GM21381 (cell line): ENCODE results near the gene DLX1.

ENCODE experiments used
- ATAC-seq: cut with Tn5 transposase; IDR thresholded peaks from one replicate; pipeline ENCODE4 v1.9.1; 2021; ENCODE audit warnings: mild to moderate bottlenecking, moderate library complexity; ENCODE audit not compliant: unreplicated experiment

DLX1 gene

GRCh38 chr2:172096626-172097547 lies 11.6 kb downstream of the DLX1 start:
- no peak for ATAC-seq

DNA sequence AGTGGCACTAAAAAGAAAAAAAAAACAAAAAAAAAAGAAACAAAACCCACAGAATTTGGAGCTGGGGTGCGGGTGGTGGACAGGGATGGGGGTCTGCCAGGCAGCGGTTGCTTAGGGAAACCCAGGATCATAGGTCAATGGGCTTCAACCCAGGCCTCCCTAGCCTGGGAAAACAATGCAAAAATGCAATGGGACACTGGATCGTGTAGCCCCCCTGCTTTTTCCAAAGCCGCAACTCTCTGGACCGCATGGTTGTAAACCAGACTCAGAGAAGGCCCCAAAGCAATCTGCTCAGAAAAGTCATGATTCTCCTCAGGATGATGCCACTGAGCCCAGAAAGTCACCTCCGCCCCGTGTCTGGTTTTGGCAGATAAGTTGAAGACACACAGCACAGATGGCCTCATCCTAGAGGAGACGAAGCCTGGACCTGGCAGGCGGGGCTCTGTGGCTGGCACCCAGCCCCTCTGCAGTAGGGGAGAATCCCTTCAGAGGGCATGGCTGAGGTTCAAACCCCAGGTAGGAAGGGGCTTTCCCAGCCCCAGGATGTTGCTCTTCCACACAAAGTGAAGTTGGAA lies 12.3 kb downstream of the DLX1 start:
- no peak for ATAC-seq

GRCh38 chr2:172098287-172098649 lies 13.0 kb downstream of the DLX1 start:
- ATAC-seq = no peak

DNA sequence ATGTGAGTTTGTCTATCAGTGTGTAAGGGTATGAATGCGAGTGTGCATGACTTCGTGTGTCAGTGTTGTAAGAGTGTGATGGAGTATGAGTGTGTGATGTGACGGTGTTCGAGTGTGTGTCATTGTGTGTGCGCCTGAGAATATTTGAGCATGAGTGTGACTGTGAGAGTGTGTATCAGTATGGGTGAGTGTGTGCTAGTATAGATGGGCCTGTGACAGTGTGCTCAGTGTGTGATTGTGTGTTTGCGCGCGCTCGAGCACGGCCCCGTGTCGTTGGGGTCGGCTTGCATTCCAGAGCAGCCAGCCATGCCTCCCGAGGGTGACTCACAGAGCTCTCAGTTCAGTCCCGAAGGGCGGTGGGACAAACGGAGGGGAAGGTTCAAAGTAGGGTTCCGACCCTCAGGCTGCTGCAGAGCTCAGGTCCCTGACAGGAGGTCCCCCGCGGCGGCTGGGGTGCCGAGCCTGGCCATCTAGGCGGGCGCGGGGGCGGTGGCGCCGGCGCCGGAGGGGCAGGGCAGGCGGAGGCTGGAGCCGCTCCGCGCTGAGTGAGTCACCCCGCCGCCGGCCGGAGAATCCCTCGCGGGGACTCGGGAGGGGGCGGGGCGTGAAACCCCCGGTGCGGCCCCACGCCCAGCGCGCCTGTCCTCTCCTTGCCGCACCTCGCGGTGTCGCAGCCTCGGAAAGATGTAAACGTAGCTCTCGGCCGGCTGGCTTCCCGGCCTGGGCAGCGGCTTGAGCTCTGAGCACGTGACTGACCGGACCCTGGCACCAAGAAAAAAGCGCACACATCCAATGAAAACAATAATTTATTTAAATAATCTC lies 13.6 kb downstream of the DLX1 start:
- no peak for ATAC-seq

DNA sequence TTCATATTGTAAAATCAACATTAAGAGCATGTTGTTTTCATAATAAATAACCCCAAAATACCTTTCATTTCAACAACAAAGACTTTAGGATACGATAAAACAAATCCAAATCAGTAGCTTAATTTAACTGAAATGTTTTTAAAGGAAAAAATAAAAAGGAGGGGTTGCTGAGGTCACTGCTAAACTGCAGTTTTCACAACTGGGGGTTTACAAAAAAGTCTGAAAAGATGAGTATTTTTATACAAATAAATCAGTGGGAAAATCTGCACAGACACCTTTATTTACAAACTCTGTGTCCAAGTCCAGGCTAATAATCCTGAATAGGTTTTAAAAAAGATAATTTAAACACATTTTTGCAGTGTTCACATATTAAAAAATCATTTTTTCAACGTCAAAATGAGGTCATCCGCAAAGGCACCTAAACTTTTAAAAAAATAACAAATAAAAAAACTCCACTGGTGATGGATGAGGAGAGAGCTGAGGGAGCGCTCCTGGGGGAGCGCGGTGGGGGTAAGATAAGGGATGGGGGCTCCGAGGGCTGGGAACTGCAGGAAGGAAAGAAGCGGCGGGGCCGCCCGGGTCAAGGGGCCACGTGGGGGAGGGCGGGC lies 14.3 kb downstream of the DLX1 start:
- ATAC-seq = no peak

- no peak for ATAC-seq
Measured at GRCh38 chr2:172100080-172100934, 15.0 kb downstream of the DLX1 start.

- ATAC-seq = no peak
Measured at GRCh38 chr2:172100935-172101820, 15.9 kb downstream of the DLX1 start.

- ATAC-seq = no peak
Measured at GRCh38 chr2:172101821-172102390, 16.6 kb downstream of the DLX1 start.

- ATAC-seq = peak; percentile 63
Measured at GRCh38 chr2:172102391-172103359, 17.4 kb downstream of the DLX1 start, which contains the start of gene DLX2. TSS of gene DLX2 (minus strand) at chr2:172102900. CDS start at chr2:172102538, 362 bp downstream.

GRCh38 chr2:172103471-172104272 lies 18.4 kb downstream of the DLX1 start:
- no peak for ATAC-seq

GRCh38 chr2:172105471-172106107 lies 20.3 kb downstream of the DLX1 start:
- no peak for ATAC-seq

DNA sequence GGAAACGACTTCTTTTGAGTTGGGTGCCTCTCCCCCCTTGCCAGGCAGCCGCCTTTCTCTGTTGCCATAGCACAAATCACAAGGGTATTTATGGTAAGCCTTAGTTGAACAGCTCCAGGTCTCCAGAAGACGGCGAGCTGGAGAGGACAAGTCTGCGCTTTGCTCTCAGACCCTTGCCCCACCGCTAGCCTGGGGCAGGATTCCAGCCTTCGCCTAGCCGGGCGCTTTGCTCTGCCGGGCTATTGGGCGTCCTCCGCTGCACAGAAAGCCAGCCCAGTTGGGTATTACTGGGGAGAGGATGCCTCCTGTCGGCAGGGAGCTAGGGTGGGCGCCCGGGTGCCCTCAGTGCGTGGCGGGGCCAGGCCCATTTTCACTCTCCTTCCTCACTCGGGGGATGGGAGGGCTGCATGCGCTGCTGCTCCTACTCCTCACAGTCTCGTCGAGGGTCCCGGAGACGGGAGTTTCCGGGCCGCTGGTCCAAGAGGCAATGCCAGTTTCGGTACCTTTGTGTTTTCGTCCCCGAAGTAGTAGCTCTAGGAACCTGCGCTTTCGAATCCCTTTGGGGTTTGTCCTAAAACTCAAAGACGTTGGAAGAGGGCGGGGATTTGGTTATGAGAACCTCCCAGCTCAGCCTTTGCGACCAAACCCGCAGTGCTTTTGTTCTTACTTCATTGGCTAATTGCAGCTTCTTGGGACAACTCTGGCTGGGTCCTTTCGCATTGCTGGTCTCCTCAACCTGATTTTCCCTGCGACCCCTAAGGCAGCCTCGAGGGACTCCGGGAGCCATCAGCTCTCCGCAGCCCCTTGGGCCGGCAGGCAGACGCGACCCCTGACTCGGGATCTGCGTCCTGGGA lies 21.0 kb downstream of the DLX1 start:
- no peak for ATAC-seq

DNA sequence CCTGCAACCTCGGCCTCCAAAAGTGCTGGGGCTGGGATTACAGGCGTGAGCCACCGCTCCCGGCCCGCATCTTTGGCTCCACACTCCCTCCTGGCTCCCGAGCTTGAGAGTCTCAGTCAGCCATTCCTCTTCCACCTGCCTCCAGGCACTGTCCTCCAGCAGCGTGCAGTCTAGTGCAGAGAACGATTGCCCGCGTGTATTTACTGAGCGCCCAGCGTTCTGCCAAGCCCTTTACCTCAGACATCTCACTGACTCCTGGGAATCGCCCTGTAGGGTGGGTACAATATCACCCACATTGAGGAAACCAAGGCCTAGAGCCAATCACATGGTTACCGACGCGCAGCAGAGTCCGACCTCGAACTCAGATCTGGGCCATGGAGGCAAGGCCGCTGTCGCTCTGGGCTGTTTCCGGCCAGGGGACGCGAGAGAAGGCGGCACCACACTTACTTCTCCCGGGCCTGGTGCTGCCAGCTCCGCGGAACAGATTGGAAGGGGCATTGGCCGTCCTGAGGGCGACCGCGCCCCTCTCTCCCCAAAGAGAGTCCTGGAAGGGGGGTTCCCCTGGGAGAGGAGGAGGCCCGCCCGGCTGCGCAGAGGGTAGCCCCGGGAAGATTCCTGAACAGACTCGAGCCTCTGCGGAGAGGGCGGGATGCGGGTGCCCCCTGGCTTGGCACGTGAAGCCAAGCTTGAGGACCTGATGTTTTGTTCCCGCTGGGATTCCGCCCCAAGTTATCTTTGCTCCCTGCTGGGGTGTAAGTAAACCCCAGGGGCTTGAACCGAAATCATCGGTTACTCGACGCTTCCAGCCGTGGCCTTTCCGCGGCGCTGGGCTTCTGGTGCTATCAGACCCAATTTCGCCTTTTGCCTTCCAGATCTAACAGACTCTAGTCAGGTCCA lies 22.6 kb downstream of the DLX1 start:
- ATAC-seq = no peak

GRCh38 chr2:172108587-172108930 lies 23.3 kb downstream of the DLX1 start:
- ATAC-seq = no peak
